ENCODE data around the gene RYR1. TPM values are rescaled to one million over a fixed set of nuclear protein-coding genes. Genes with fewer than 3 reads are reported as not detected.

The RYR1 gene
- total RNA-seq, 6 experiments from 2014 or later = 0.12 to 1.1 (median 0.49) TPM

DNA sequence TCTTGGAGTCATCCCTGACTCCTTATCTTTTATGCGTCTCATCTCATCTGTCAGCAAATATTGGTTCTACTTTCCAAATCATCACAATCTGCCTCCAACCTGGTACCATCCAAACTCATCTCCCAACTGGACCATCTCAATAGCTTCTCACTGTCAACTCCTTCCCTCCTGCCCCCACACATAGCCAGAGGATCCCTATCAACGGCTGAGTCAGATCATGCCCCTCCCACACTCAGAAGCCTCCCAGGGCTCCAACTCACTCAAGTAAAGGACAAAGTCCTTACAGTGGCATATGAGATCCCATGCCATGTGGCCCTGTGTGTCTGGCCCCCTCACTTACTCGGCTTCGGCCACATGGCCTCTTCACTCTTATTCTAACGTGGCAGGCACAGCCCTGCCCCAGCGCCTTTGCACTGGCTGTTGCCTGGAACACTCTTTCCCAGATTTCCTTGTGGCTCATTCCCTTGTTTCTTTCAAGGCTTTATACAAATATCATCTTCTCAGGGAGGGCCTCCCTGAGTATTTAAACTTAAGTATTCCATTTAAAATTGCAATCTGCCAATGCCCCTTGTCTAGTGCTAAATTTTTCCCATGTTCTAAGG, 40.7 kb upstream of the RYR1 start:
- Histone ChIP-seq H3K4me1 (no peaks in the 10 kb centered on the region), H3K27ac (no peak overlapping the region), H3K9me3 (no peaks in the 10 kb centered on the region), H3K4me3 (no peak overlapping the region), H3K36me3 (no peaks in the 10 kb centered on the region), H3K27me3 (no peaks in the 10 kb centered on the region)
- peak in 2 of 4 donors; percentile 15 to 57 for ATAC-seq
- 17% methylated on average over 3 of the region's 6 CpGs for WGBS (ENCODE audit: insufficient coverage, low coverage, low lambda C conversion rate, missing lambda C conversion rate)
- DNase-seq = no peak
- TF ChIP-seq, protein P1, sequence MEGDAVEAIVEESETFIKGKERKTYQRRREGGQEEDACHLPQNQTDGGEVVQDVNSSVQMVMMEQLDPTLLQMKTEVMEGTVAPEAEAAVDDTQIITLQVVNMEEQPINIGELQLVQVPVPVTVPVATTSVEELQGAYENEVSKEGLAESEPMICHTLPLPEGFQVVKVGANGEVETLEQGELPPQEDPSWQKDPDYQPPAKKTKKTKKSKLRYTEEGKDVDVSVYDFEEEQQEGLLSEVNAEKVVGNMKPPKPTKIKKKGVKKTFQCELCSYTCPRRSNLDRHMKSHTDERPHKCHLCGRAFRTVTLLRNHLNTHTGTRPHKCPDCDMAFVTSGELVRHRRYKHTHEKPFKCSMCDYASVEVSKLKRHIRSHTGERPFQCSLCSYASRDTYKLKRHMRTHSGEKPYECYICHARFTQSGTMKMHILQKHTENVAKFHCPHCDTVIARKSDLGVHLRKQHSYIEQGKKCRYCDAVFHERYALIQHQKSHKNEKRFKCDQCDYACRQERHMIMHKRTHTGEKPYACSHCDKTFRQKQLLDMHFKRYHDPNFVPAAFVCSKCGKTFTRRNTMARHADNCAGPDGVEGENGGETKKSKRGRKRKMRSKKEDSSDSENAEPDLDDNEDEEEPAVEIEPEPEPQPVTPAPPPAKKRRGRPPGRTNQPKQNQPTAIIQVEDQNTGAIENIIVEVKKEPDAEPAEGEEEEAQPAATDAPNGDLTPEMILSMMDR (IDR thresholded peaks at IDR 0.05) = no peak
- peak; percentile 15 for TF ChIP-seq POLR2A (IDR thresholded peaks at IDR 0.05)
- intact Hi-C loops (cut with DNase I) = loop anchor here in 1 of 2 donors (10.0 kb wide), 1 partner anchor 232 kb away; no protein-coding TSS in a partner anchor

DNA sequence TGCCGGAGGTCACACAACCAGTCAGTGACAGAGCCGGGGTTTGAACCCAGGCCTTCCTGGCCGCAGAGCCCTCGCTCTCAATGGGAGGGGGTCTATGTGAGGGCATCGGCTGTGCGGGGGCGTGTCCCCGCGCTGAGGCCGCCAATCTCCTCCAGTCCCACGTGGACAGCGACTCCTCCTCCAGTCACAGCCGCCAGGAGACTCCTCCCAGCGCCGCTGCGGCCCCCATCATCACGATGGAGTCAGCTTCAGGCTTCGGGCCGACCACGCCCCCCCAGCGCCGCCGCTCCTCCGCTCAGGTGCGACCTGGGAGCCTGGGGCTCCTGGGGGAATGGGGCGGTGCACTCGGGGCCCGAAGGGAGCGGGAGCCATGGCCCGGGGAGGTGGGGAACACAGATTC, 39.0 kb upstream of the RYR1 start:
- Histone ChIP-seq H3K27me3 (no peaks in the 10 kb centered on the region), H3K4me1 (no peaks in the 10 kb centered on the region), H3K36me3 (no peaks in the 10 kb centered on the region), H3K9me3 (no peaks in the 10 kb centered on the region), H3K4me3 (no peak overlapping the region), H3K27ac (no peak overlapping the region)
- 0% methylated on average over 1 of the region's 30 CpGs for WGBS (ENCODE audit: insufficient coverage, low coverage, low lambda C conversion rate, missing lambda C conversion rate)
- ATAC-seq (peak in 1 of 4 donors; percentile 18), DNase-seq (no peak)
- intact Hi-C loops (cut with DNase I) = loop anchor here in 1 of 2 donors (10.0 kb wide), 1 partner anchor 230 kb away; no protein-coding TSS in a partner anchor
- TF ChIP-seq POLR2A (IDR thresholded peaks at IDR 0.05) = no peak
- TF ChIP-seq, protein P1 (IDR thresholded peaks at IDR 0.05) = no peak

DNA sequence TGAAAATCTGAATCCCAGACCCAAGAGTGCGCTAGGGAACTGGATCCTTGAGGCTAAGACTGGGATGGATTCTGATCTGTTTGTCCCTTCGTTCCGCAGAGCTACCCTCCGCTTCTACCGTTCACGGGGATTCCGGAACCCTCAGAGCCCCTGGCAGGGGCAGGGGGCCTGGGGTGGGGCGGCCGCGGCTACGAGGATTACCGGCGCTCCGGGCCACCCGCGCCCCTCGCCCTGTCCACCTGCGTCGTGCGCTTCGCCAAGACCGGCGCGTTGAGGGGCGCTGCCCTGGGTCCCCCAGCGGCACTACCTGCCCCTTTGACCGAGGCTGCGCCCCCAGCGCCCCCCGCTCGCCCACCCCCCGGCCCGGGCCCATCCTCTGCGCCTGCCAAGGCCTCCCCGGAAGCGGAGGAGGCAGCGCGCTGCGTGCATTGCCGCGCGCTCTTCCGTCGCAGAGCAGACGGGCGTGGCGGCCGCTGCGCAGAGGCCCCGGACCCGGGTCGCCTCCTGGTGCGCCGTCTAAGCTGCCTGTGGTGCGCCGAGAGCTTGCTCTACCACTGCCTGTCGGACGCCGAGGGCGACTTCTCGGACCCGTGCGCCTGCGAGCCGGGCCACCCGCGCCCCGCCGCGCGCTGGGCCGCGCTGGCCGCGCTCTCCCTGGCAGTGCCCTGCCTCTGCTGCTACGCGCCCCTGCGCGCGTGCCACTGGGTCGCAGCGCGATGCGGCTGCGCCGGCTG, 37.9 kb upstream of the RYR1 start:
- Histone ChIP-seq H3K4me3 (no peak overlapping the region), H3K27me3 (no peaks in the 10 kb centered on the region), H3K4me1 (no peaks in the 10 kb centered on the region), H3K9me3 (no peaks in the 10 kb centered on the region), H3K36me3 (no peaks in the 10 kb centered on the region), H3K27ac (no peak overlapping the region)
- no peak for ATAC-seq
- intact Hi-C loops (cut with DNase I) = loop anchor here in 1 of 2 donors (10.0 kb wide), 1 partner anchor 229 kb away; no protein-coding TSS in a partner anchor
- TF ChIP-seq, protein P1 (IDR thresholded peaks at IDR 0.05) = no peak
- WGBS (ENCODE audit: insufficient coverage, low coverage, low lambda C conversion rate, missing lambda C conversion rate) = no CpG with 5 or more reads among the region's 86 CpGs
- no peak for DNase-seq

DNA sequence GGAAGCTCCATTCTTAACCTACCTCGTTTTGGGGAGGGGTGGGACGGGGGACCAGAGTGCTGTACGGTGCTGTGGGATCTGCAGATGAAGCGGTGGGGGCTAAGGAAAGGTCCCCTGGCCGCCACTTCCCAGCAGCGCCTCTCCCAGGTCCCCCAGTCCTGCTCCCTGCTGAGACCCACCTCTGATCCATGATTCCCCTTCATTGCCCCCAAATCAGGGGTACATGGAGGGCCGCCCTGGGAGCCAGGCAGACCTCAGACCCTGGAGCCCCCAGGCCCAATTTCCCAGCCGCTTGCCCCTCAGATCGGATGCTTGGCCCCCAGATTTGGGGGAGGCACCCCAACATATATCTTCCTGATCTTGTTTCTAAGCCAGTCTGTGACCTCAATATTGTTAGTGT, 34.4 kb upstream of the RYR1 start:
- H3K27ac ChIP-seq = no peak overlapping the region
- ATAC-seq (no peak), DNase-seq (no peak)
- TF ChIP-seq POLR2A (IDR thresholded peaks at IDR 0.05) = no peak
- TF ChIP-seq, protein P1 (IDR thresholded peaks at IDR 0.05) = no peak
- H3K36me3 ChIP-seq = no peaks in the 10 kb centered on the region
- H3K9me3 ChIP-seq = no peaks in the 10 kb centered on the region
- no peak overlapping the region for H3K4me3 ChIP-seq
- WGBS (ENCODE audit: insufficient coverage, low coverage, low lambda C conversion rate, missing lambda C conversion rate) = 20% methylated on average over 1 of the region's 9 CpGs
- intact Hi-C loops (cut with DNase I) = loop anchor here in 1 of 2 donors (10.0 kb wide), 1 partner anchor 226 kb away; no protein-coding TSS in a partner anchor
- no peaks in the 10 kb centered on the region for H3K4me1 ChIP-seq
- H3K27me3 ChIP-seq = no peaks in the 10 kb centered on the region

Data from right lobe of liver (tissue), 6 donors.